Hepatocyte (in vitro differentiated cells): ENCODE results near the gene PIGL.

Experiments used
- EZH2 ChIP-seq: fragments of 200-600 bp; sonication (generic); IDR thresholded peaks from 2 replicates; pipeline ENCODE4 v1.6.1; 2016; ENCODE audit warnings: antibody characterized with exemption, mild to moderate bottlenecking, borderline replicate concordance
- TF ChIP-seq, protein P1 (sequence below): fragments of 200-600 bp; sonication (generic); IDR thresholded peaks from 2 replicates; pipeline ENCODE4 v1.5.1; 2016; ENCODE audit warnings: antibody characterized with exemption, mild to moderate bottlenecking; ENCODE audit not compliant: poor library complexity

DNA sequence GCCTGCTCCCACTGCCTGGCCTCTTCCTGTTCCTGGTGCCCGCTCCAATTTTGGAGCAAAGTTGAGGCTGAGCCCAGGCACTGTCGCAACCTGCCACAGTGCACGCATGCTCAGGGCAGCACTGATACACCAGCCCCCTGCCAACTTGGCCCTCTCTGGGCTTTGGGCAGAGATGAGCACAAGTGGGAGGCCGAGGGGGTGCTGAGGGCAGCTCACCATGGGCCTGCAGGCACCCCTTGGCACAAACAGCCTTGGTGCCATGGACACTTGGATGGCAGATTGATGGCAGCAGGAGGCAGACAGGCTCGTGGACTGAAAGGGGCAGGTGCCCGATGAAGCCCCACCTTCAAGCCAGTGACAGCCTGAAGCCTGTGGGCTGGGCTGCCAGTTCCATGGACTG, 42.9 kb downstream of the PIGL start:
- TF ChIP-seq, protein P1, sequence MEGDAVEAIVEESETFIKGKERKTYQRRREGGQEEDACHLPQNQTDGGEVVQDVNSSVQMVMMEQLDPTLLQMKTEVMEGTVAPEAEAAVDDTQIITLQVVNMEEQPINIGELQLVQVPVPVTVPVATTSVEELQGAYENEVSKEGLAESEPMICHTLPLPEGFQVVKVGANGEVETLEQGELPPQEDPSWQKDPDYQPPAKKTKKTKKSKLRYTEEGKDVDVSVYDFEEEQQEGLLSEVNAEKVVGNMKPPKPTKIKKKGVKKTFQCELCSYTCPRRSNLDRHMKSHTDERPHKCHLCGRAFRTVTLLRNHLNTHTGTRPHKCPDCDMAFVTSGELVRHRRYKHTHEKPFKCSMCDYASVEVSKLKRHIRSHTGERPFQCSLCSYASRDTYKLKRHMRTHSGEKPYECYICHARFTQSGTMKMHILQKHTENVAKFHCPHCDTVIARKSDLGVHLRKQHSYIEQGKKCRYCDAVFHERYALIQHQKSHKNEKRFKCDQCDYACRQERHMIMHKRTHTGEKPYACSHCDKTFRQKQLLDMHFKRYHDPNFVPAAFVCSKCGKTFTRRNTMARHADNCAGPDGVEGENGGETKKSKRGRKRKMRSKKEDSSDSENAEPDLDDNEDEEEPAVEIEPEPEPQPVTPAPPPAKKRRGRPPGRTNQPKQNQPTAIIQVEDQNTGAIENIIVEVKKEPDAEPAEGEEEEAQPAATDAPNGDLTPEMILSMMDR = no peak
- no peak for TF ChIP-seq EZH2
